ENCODE data around the gene OPRM1. TPM values are rescaled to one million over a fixed set of nuclear protein-coding genes. Genes with fewer than 3 reads are reported as not detected.
"Not testable (repeated sequence)": the region's sequence is repeated elsewhere in the genome, so short reads cannot be mapped to it uniquely, and the experiment has no call there.

OPRM1 gene
- total RNA-seq, 1 donor from 2014 or later = not detected

DNA sequence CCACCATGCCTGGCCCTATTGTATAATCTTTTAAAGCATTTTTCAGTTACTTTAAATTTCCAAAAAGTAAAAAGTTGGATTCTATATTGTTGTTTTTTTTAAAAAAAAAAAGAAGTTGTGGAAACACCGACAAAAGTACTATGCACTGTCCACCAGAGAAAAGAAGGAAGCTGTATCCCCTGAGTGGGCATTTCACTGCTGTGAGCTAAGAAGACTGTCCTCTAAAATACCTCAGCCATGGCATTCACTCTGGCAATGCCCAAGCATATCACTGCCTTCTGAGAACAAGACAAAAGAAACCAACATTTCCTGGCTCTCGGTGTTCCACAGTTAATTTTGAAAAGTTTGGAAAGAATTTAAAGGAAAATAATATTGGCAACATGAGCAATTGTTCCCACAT lies 199.8 kb downstream of the OPRM1 start:
- no peak overlapping the region for H3K4me3 ChIP-seq (ENCODE audit: low read depth, low read length)
- H3K36me3 ChIP-seq (ENCODE audit: control insufficient read depth, insufficient read depth, low read length) = no peaks in the 10 kb centered on the region
- no peaks in the 10 kb centered on the region for H3K27me3 ChIP-seq (ENCODE audit: control insufficient read depth, insufficient read depth, low read length)
- DNase-seq (ENCODE audit: low read depth) = no peak
- TF ChIP-seq, protein P1, sequence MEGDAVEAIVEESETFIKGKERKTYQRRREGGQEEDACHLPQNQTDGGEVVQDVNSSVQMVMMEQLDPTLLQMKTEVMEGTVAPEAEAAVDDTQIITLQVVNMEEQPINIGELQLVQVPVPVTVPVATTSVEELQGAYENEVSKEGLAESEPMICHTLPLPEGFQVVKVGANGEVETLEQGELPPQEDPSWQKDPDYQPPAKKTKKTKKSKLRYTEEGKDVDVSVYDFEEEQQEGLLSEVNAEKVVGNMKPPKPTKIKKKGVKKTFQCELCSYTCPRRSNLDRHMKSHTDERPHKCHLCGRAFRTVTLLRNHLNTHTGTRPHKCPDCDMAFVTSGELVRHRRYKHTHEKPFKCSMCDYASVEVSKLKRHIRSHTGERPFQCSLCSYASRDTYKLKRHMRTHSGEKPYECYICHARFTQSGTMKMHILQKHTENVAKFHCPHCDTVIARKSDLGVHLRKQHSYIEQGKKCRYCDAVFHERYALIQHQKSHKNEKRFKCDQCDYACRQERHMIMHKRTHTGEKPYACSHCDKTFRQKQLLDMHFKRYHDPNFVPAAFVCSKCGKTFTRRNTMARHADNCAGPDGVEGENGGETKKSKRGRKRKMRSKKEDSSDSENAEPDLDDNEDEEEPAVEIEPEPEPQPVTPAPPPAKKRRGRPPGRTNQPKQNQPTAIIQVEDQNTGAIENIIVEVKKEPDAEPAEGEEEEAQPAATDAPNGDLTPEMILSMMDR (IDR thresholded peaks at IDR 0.05; ENCODE audit: insufficient read depth, low read length, poor library complexity, severe bottlenecking) = no peak

DNA sequence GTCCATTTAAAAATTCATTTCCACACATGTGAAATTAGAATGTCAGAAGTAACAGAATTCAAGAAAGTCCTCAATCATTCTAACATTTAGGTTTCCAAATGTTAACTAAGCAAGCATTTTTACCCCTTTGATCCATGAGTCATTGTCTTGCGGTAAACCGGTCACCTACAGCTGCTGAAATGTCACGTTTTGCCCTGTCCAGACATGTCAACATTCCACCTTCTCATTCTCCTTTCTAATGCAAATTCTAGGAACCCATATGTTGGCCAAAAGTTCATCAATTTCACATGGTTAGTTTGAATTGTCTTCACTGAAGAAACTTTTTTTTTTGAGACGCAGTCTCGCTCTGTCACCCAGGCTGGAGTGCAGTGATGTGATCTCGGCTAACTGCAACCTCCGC lies 200.4 kb downstream of the OPRM1 start:
- DNase-seq (ENCODE audit: low read depth) = no peak
- H3K27me3 ChIP-seq (ENCODE audit: control insufficient read depth, insufficient read depth, low read length) = no peaks in the 10 kb centered on the region
- no peaks in the 10 kb centered on the region for H3K36me3 ChIP-seq (ENCODE audit: control insufficient read depth, insufficient read depth, low read length)
- TF ChIP-seq, protein P1 (IDR thresholded peaks at IDR 0.05; ENCODE audit: insufficient read depth, low read length, poor library complexity, severe bottlenecking) = no peak
- H3K4me3 ChIP-seq (ENCODE audit: low read depth, low read length) = no peak overlapping the region

DNA sequence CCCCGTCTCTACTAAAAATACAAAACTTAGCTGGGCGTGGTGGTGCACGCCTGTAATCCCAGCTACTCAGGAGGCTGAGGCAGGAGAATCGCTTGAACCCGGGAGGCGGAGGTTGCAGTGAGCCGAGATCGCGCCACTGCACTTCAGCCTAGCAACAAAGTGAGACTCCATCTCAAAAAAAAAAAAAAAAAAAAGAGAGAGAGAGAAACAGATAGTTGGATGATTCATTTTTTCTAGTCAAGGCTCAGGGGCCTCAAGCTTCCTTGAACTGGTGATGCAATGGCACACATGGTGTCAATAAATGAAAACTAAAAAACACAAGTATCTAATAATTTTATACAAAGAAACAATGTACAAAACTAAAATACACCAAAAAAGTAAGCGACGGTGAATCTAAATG lies 202.0 kb downstream of the OPRM1 start:
- H3K27me3 ChIP-seq (ENCODE audit: control insufficient read depth, insufficient read depth, low read length); H3K4me3 ChIP-seq (ENCODE audit: low read depth, low read length); H3K36me3 ChIP-seq (ENCODE audit: control insufficient read depth, insufficient read depth, low read length); DNase-seq (ENCODE audit: low read depth): not testable (repeated sequence)

DNA sequence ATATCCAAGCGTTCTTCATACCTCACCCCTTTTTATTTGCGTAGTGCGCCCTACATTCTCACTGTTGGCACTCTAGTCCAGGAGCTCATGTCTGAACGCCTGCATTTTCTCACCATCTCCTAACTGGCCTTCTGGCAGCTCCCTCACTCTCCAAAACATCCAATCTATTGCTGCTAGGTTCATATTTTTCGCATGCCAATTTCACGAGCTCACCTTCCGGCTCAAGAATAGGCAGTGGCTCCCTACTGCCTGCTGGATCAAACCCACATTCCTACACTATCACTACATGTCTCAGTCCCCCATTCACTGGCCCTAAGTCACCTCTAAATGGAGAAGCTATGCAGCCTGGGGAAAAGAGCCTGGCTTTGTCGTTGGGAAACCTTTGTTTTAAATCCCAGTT lies 202.5 kb downstream of the OPRM1 start:
- Histone ChIP-seq H3K4me3 (ENCODE audit: low read depth, low read length) (no peak overlapping the region), H3K36me3 (ENCODE audit: control insufficient read depth, insufficient read depth, low read length) (no peaks in the 10 kb centered on the region), H3K27me3 (ENCODE audit: control insufficient read depth, insufficient read depth, low read length) (no peaks in the 10 kb centered on the region)
- DNase-seq (ENCODE audit: low read depth) = no peak
- TF ChIP-seq, protein P1 (IDR thresholded peaks at IDR 0.05; ENCODE audit: insufficient read depth, low read length, poor library complexity, severe bottlenecking) = no peak

DNA sequence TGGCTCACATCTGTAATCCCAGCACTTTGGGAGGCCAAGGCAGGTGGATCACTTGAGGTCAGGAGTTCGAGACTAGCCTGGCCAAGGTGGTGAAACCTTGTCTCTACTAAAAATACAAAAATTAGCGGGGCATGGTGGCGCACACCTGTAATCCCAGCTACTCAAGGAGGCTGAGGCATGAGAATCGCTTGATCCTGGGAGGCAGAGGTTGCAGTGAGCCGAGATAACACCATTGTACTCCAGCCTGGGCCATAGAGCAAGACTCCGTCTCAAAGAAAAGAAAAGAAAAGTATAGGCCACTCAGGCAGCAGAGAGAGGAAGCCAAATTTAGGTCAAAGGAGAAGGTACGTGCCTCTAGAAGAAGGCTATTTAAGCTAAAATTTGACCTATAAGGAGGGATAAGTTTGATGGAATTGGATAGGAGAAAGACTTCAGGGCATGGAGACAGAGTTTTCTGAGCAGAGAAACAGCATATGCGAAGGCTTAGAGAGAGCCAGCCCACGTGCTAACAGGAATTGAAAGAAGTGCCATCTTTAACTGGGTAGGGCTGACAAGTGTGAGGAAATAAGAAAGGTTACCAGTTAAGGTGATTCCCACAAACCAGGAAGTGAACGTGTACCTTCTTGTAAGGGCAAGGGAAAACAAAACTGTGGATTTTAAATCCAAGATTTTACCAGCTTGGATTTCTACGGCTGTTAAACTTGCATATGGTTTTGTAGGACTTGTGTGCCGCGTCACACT lies 203.7 kb downstream of the OPRM1 start:
- no peaks in the 10 kb centered on the region for H3K36me3 ChIP-seq (ENCODE audit: control insufficient read depth, insufficient read depth, low read length)
- H3K4me3 ChIP-seq (ENCODE audit: low read depth, low read length) = no peak overlapping the region
- no peaks in the 10 kb centered on the region for H3K27me3 ChIP-seq (ENCODE audit: control insufficient read depth, insufficient read depth, low read length)
- TF ChIP-seq, protein P1 (IDR thresholded peaks at IDR 0.05; ENCODE audit: insufficient read depth, low read length, poor library complexity, severe bottlenecking) = no peak
- no peak for DNase-seq (ENCODE audit: low read depth)

DNA sequence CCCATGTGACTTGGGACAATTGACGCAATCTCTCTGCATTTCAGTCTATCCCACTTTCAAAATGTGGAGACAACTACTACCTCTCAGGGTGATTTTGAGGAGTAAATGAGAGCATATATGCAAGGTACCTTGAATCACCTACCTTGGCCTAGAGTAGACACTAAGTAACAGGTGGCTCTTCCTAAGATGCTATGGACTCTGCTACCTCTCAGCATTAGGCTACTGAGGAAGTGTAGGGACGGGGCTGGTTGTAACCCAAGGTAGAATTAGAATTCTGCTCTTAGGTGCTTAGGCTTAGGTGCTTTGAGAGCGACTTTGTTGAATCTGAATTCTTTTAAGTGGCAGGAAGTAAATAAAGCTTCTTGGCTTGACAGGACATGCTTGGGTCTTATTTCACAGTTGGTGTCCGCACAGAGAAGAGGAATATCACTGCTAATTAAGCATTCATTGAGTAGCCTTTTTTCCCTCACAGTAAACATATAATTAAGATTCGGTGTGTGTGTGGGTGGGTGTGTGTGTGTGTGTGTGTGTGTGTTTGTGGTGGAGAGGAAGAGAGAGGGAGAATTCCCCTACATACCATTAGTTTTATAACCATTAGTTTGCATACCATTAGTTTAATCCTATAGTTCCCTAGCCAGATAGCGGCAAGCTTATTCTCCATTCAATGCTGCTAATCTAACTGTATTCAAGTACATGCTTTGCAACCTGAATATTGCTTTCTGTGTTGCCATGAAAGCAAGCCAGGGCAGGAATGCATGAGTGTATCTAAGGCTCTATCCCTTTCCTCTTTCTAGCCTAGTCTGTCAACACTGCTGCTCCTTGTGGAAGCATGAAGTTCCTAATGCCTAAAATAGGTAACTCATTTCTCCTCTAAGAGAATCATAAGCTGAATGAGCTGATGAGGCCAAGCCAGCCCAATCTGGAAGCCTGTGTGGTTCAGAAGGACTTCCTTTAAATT lies 205.0 kb downstream of the OPRM1 start:
- DNase-seq (ENCODE audit: low read depth) = peak; percentile 5
- Histone ChIP-seq H3K27me3 (ENCODE audit: control insufficient read depth, insufficient read depth, low read length) (no peaks in the 10 kb centered on the region), H3K4me3 (ENCODE audit: low read depth, low read length) (no peak overlapping the region), H3K36me3 (ENCODE audit: control insufficient read depth, insufficient read depth, low read length) (no peaks in the 10 kb centered on the region)
- TF ChIP-seq, protein P1 (IDR thresholded peaks at IDR 0.05; ENCODE audit: insufficient read depth, low read length, poor library complexity, severe bottlenecking) = no peak

Measured in kidney epithelial cell (primary cell).